ENCODE measurements around the gene STAT4. TPM values are rescaled to one million over a fixed set of nuclear protein-coding genes. Genes with fewer than 3 reads are reported as not detected.

Gene STAT4

DNA sequence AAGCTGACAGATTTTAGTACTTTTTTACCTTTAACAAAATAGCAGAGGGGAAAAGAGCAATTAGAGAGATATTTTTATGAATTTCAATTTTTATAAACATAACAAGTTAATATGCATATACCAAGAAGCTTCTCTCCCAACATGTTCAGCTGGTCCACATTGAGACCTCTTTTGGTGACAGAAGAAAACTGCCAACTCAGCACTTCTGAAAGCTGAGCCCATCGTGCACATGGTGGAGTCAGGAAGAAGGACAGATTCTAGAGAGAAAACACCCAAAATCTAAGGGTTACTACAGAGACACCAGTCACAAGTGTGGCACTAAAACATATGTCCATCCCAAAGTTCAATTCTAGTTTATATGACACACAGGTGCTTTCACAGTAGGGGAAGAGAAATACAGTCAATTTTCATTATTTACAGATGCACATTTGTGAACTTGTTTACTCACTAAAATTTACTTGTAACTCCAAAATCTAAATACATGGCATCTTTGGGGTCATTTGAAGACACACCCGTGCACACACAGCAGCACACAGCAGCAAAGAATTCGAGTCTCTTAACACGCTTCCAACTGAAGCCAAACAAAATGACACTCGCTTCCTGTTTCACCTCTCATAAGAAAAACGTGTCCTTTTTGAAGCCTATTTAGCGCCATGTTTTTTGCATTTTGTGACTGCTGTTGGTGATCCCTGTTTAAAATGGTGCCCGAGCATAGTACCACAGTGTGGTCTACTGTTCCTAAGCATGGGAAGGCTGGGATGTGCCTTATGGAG is 168.3 kb downstream of the STAT4 start:
- Histone ChIP-seq H3K9me3 (replicated peaks; ENCODE audit: low read length) (no peaks in the 10 kb centered on the region), H3K4me3 (ENCODE audit: low read length) (no peak overlapping the region), H3K4me1 (ENCODE audit: control insufficient read depth, insufficient read depth, low read length) (no peaks in the 10 kb centered on the region), H3K9ac (ENCODE audit: low read depth, low read length) (no peak overlapping the region), H3K27me3 (ENCODE audit: control insufficient read depth, insufficient read depth, low read length) (no peaks in the 10 kb centered on the region), H3K36me3 (ENCODE audit: insufficient read depth, low read length) (peaks cover 99% of the 10 kb centered on the region), H3K4me2 (ENCODE audit: low read length) (no peak overlapping the region)

GRCh38 chr2:190981733-190982132 is 169.1 kb downstream of the STAT4 start:
- Histone ChIP-seq H3K4me3 (ENCODE audit: low read length) (no peak overlapping the region), H3K9me3 (replicated peaks; ENCODE audit: low read length) (no peaks in the 10 kb centered on the region), H3K27me3 (ENCODE audit: control insufficient read depth, insufficient read depth, low read length) (no peaks in the 10 kb centered on the region), H3K4me1 (ENCODE audit: control insufficient read depth, insufficient read depth, low read length) (no peaks in the 10 kb centered on the region), H3K36me3 (ENCODE audit: insufficient read depth, low read length) (peaks cover 98% of the 10 kb centered on the region), H3K9ac (ENCODE audit: low read depth, low read length) (no peak overlapping the region), H3K4me2 (ENCODE audit: low read length) (no peak overlapping the region)

DNA sequence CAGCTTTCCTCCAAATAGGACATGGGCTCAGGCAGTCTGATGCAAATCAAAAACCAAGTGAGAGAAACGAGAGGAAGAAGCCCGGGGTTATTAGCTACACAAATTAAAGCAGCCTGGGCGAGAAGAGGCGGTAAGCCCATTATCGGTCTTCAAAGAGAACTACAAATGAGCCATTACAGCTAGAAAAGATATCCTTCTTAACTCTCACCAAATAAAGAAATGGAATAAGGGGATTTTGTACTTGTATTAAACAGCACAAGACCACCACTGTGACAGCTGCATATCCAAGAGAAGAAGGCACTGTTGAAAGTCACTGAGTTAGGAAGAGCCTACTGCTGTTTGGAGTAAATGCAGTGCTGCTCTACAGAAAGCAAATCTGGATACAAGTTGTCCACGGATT is 169.5 kb downstream of the STAT4 start:
- Histone ChIP-seq H3K4me3 (ENCODE audit: low read length) (no peak overlapping the region), H3K9me3 (replicated peaks; ENCODE audit: low read length) (no peaks in the 10 kb centered on the region), H3K4me2 (ENCODE audit: low read length) (no peak overlapping the region), H3K9ac (ENCODE audit: low read depth, low read length) (no peak overlapping the region), H3K27me3 (ENCODE audit: control insufficient read depth, insufficient read depth, low read length) (no peaks in the 10 kb centered on the region), H3K4me1 (ENCODE audit: control insufficient read depth, insufficient read depth, low read length) (no peaks in the 10 kb centered on the region), H3K36me3 (ENCODE audit: insufficient read depth, low read length) (peaks cover 98% of the 10 kb centered on the region)

- Histone ChIP-seq H3K27me3 (ENCODE audit: control insufficient read depth, insufficient read depth, low read length) (no peaks in the 10 kb centered on the region), H3K36me3 (ENCODE audit: insufficient read depth, low read length) (peaks cover 98% of the 10 kb centered on the region), H3K4me3 (ENCODE audit: low read length) (no peak overlapping the region), H3K4me2 (ENCODE audit: low read length) (no peak overlapping the region), H3K9ac (ENCODE audit: low read depth, low read length) (no peak overlapping the region), H3K9me3 (replicated peaks; ENCODE audit: low read length) (no peaks in the 10 kb centered on the region), H3K4me1 (ENCODE audit: control insufficient read depth, insufficient read depth, low read length) (no peaks in the 10 kb centered on the region)
Observed at GRCh38 chr2:190980630-190981209, 170.1 kb downstream of the STAT4 start.

DNA sequence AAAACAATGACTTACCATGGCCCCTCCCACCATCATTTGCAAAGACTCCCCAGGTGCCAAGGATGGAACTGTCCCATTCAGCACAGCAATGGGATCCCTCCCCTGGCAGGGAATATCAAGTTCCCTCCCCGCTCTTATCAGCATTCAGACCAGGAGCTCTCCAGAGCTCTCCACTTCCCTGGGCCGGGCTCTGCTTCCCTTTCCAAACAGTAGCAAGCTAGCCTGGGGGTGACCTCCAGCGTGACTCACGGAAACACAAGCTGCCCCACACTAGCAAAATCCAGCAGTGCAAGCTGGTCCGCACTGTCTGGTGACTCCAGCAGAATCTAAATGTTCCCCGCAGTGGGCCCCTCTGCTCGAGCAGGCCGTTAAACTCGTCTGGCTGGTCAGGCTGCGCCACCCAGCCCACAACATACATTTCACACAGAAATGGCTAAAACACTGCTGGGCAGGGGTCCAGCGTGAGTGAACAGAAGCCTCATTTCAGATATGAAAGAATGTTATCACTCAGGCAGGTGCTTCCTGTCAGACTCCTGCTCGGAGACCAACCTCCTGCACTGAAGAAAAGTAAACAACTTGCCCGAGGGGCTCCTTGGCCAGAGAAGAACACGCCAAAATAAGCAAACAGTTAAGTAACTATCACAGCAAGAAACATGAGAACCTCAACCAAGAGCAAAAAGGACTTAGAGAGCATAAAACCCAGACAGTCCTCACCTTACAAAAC is 170.7 kb downstream of the STAT4 start:
- Histone ChIP-seq H3K4me2 (ENCODE audit: low read length) (no peak overlapping the region), H3K9ac (ENCODE audit: low read depth, low read length) (no peak overlapping the region), H3K4me3 (ENCODE audit: low read length) (no peak overlapping the region), H3K4me1 (ENCODE audit: control insufficient read depth, insufficient read depth, low read length) (no peaks in the 10 kb centered on the region), H3K36me3 (ENCODE audit: insufficient read depth, low read length) (peaks cover 98% of the 10 kb centered on the region), H3K27me3 (ENCODE audit: control insufficient read depth, insufficient read depth, low read length) (no peaks in the 10 kb centered on the region), H3K9me3 (replicated peaks; ENCODE audit: low read length) (no peaks in the 10 kb centered on the region)

Small RNA genes lying within 50 kb of the gene (small RNA-seq; reads per million reads assigned to genes)
- not detected for gene RNU6-959P
